ENCODE measurements around the gene EPB41. TPM values are rescaled to one million over a fixed set of nuclear protein-coding genes. Genes with fewer than 3 reads are reported as not detected.
A peak's percentile ranks its signal among the peaks of the same experiment; 100 is the strongest.

The EPB41 gene
- total RNA-seq, 2 donors from 2014 or later: 39.4 to 54.4 TPM

GRCh38 chr1:28883242-28883616, 31.1 kb upstream of the EPB41 start:
- 100% methylated on average over 1 of the region's 1 CpG for WGBS
- H3K36me3 ChIP-seq: no peaks in the 10 kb centered on the region
- H3K9me3 ChIP-seq: no peaks in the 10 kb centered on the region
- DNase-seq (ENCODE audit: low spot score): no peak
- H3K27ac ChIP-seq: no peak overlapping the region
- no peaks in the 10 kb centered on the region for H3K27me3 ChIP-seq (replicated peaks; ENCODE audit: insufficient read depth)
- H3K4me1 ChIP-seq (replicated peaks): no peaks in the 10 kb centered on the region
- intact Hi-C loops (cut with DNase I): loop anchor here (2.0 to 10.0 kb wide), 3 partner anchors 150 to 368 kb away; no protein-coding TSS in a partner anchor
- no peak for TF ChIP-seq POLR2A (IDR thresholded peaks at IDR 0.05)
- no peak for TF ChIP-seq POLR2AphosphoS5 (IDR thresholded peaks at IDR 0.05)
- TF ChIP-seq CTCF (IDR thresholded peaks at IDR 0.05): no peak
- no peak overlapping the region for H3K4me3 ChIP-seq

GRCh38 chr1:28885472-28885877, 28.9 kb upstream of the EPB41 start:
- intact Hi-C loops (cut with DNase I): loop anchor here (5.0 to 10.0 kb wide), 2 partner anchors 97 to 371 kb away; no protein-coding TSS in a partner anchor
- no peak for DNase-seq (ENCODE audit: low spot score)
- H3K9me3 ChIP-seq: no peaks in the 10 kb centered on the region
- H3K4me1 ChIP-seq (replicated peaks): no peaks in the 10 kb centered on the region
- no peak overlapping the region for H3K4me3 ChIP-seq
- no peak overlapping the region for H3K27ac ChIP-seq
- H3K36me3 ChIP-seq: no peaks in the 10 kb centered on the region
- H3K27me3 ChIP-seq (replicated peaks; ENCODE audit: insufficient read depth): no peaks in the 10 kb centered on the region
- no peak for TF ChIP-seq POLR2AphosphoS5 (IDR thresholded peaks at IDR 0.05)
- TF ChIP-seq CTCF (IDR thresholded peaks at IDR 0.05): no peak
- TF ChIP-seq POLR2A (IDR thresholded peaks at IDR 0.05): no peak
- 76% methylated on average over 7 of the region's 7 CpGs for WGBS

GRCh38 chr1:28885977-28886730, 28.2 kb upstream of the EPB41 start:
- H3K27ac ChIP-seq: peak overlapping the region in 1 of 2 donors; percentile 75
- H3K4me3 ChIP-seq: peak overlapping the region in 1 of 2 donors; percentile 90
- WGBS: 63% methylated on average over 17 of the region's 17 CpGs
- no peak for TF ChIP-seq CTCF (IDR thresholded peaks at IDR 0.05)
- no peak for TF ChIP-seq POLR2AphosphoS5 (IDR thresholded peaks at IDR 0.05)
- no peak for TF ChIP-seq POLR2A (IDR thresholded peaks at IDR 0.05)
- no peaks in the 10 kb centered on the region for H3K9me3 ChIP-seq
- DNase-seq (ENCODE audit: low spot score): no peak
- H3K27me3 ChIP-seq (replicated peaks; ENCODE audit: insufficient read depth): no peaks in the 10 kb centered on the region
- H3K36me3 ChIP-seq: no peaks in the 10 kb centered on the region
- intact Hi-C loops (cut with DNase I): loop anchor here (2.0 to 10.0 kb wide), 4 partner anchors 29 to 371 kb away; partner anchors contain the start of gene EPB41
- H3K4me1 ChIP-seq (replicated peaks): no peaks in the 10 kb centered on the region

GRCh38 chr1:28886731-28887418, 27.5 kb upstream of the EPB41 start:
- peak; percentile 85 for DNase-seq (ENCODE audit: low spot score)
- H3K27me3 ChIP-seq (replicated peaks; ENCODE audit: insufficient read depth): no peaks in the 10 kb centered on the region
- 2% methylated on average over 42 of the region's 43 CpGs for WGBS
- H3K36me3 ChIP-seq: no peaks in the 10 kb centered on the region
- H3K27ac ChIP-seq: peak overlapping the region; percentile 66 to 75
- peak overlapping the region; percentile 90 to 91 for H3K4me3 ChIP-seq
- intact Hi-C loops (cut with DNase I): loop anchor here (2.0 to 10.0 kb wide), 4 partner anchors 28 to 372 kb away; partner anchors contain the start of gene EPB41
- no peaks in the 10 kb centered on the region for H3K4me1 ChIP-seq (replicated peaks)
- no peaks in the 10 kb centered on the region for H3K9me3 ChIP-seq
- peak in 1 of 4 experiments; percentile 8 for TF ChIP-seq CTCF (IDR thresholded peaks at IDR 0.05)
- peak; percentile 89 for TF ChIP-seq POLR2A (IDR thresholded peaks at IDR 0.05)
- peak; percentile 91 for TF ChIP-seq POLR2AphosphoS5 (IDR thresholded peaks at IDR 0.05)

Measured in prostate gland (tissue), 2 donors.